A204.1 (cell line): ENCODE measurements around the gene GALE.
"Not testable (repeated sequence)": the region's sequence is repeated elsewhere in the genome, so short reads cannot be mapped to it uniquely, and the experiment has no call there.

Experiments used
- FAIRE-seq: peaks from 2 replicates; lab custom pipeline; 2012; peaks lifted over from hg19 to GRCh38; lab: Jason Lieb, UNC

GALE gene

GRCh38 chr1:23792151-23792945 lies 8.2 kb downstream of the GALE start:
- no peak for FAIRE-seq

- no peak for FAIRE-seq
Measured at GRCh38 chr1:23791516-23792047, 9.0 kb downstream of the GALE start.

GRCh38 chr1:23790696-23791515 lies 9.6 kb downstream of the GALE start, which contains the start of gene LYPLA2:
Gene LYPLA2 (plus strand): TSS chr1:23791145. CDS start chr1:23792683, 1,538 bp downstream.
- FAIRE-seq: peak; percentile 70

- no peak for FAIRE-seq
Measured at GRCh38 chr1:23788695-23789094, 11.9 kb downstream of the GALE start.

- no peak for FAIRE-seq
Measured at GRCh38 chr1:23787701-23788100, 12.9 kb downstream of the GALE start.

GRCh38 chr1:23784846-23785245 lies 15.7 kb downstream of the GALE start:
- FAIRE-seq: no peak

GRCh38 chr1:23783141-23783540 lies 17.4 kb downstream of the GALE start:
- FAIRE-seq: not testable (repeated sequence)

GRCh38 chr1:23779826-23780371 lies 20.7 kb downstream of the GALE start:
- FAIRE-seq: no peak

- no peak for FAIRE-seq
Measured at GRCh38 chr1:23777979-23778814, 22.4 kb downstream of the GALE start, which contains the start of gene PITHD1. Gene PITHD1 (plus strand): TSS chr1:23778418. CDS start chr1:23778516, 98 bp downstream.

GRCh38 chr1:23776217-23776616 lies 24.3 kb downstream of the GALE start:
- FAIRE-seq: no peak

- FAIRE-seq: no peak
Measured at GRCh38 chr1:23774174-23774880, 26.2 kb downstream of the GALE start.

GRCh38 chr1:23772854-23773242 lies 27.7 kb downstream of the GALE start:
- FAIRE-seq: no peak

GRCh38 chr1:23772049-23772853 lies 28.3 kb downstream of the GALE start:
- FAIRE-seq: peak; percentile 72

- FAIRE-seq: no peak
Measured at GRCh38 chr1:23768733-23769132, 31.8 kb downstream of the GALE start.

GRCh38 chr1:23763041-23763577 lies 37.4 kb downstream of the GALE start:
- FAIRE-seq: no peak

GRCh38 chr1:23759277-23759676 lies 41.3 kb downstream of the GALE start:
- no peak for FAIRE-seq

- FAIRE-seq: no peak
Measured at GRCh38 chr1:23757812-23758211, 42.7 kb downstream of the GALE start.

GRCh38 chr1:23756676-23757075 lies 43.9 kb downstream of the GALE start:
- no peak for FAIRE-seq

GRCh38 chr1:23752909-23753308 lies 47.6 kb downstream of the GALE start:
- FAIRE-seq: no peak

- FAIRE-seq: no peak
Measured at GRCh38 chr1:23751815-23752200, 48.7 kb downstream of the GALE start.
